ENCODE data around the gene ZNF215. TPM values are rescaled to one million over a fixed set of nuclear protein-coding genes. Genes with fewer than 3 reads are reported as not detected.
"Not testable (repeated sequence)": the region's sequence is repeated elsewhere in the genome, so short reads cannot be mapped to it uniquely, and the experiment has no call there.

The ZNF215 gene
- 1 to 10 TPM; 4.2 to 4.5 TPM for total RNA-seq
- 2.7 TPM for polyA plus RNA-seq (ENCODE audit: insufficient read depth, low read depth, low replicate concordance)
- long read RNA-seq, donor 1: 0 reads
- long read RNA-seq, donor 2: 0 reads

DNA sequence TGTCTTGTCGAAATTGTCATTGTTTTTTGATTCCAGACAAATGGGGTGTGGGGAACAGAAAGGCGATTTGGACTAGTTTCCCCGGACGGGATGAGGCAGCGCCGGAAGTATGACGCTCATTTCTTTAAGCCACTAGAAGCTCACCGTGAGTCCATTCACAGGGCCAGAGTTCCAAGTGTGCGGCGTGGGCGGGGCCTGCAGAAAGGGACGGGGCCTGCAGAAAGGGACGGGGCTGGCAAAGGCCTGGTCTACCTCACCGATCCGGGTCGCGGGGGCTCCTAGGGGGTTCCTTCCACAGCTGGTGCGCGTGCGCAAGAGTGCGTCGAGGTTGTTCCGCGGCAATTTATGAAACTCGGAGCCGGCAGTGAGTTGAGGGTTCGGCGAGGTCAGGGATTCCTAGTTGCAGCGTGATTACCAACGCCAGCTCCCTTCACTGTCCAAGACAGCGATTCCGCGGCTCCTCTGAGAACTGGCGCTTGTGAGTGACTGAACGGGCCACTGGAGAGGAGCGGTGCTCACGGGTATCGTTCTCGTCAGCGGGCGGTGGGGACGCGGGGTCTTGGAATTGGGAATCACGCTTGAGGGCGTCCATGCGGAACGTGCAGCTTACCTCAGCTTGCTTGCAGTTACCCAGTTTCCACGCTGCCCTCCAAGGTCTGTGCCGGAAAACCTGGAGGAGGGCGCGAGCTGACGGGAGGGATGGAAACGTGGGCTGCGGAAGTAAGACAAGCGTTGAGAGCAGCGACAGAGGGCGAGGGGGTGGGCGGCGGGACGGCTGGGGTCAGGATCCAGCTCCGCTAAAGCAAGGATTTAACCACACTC lies at the start of gene ZNF215:
Gene ZNF215, plus strand, starts transcription at position 219 of the 822 bp plus-strand sequence. CDS start 5,847 bp downstream, outside the sequence.
- H3K27me3 ChIP-seq: no peaks in the 10 kb centered on the region
- H3K36me3 ChIP-seq (ENCODE audit: low read depth, missing control alignments): no peaks in the 10 kb centered on the region
- no peaks in the 10 kb centered on the region for H3K9me3 ChIP-seq
- no peak for TF ChIP-seq POLR2A (IDR thresholded peaks at IDR 0.05)
- TF ChIP-seq, protein P1, sequence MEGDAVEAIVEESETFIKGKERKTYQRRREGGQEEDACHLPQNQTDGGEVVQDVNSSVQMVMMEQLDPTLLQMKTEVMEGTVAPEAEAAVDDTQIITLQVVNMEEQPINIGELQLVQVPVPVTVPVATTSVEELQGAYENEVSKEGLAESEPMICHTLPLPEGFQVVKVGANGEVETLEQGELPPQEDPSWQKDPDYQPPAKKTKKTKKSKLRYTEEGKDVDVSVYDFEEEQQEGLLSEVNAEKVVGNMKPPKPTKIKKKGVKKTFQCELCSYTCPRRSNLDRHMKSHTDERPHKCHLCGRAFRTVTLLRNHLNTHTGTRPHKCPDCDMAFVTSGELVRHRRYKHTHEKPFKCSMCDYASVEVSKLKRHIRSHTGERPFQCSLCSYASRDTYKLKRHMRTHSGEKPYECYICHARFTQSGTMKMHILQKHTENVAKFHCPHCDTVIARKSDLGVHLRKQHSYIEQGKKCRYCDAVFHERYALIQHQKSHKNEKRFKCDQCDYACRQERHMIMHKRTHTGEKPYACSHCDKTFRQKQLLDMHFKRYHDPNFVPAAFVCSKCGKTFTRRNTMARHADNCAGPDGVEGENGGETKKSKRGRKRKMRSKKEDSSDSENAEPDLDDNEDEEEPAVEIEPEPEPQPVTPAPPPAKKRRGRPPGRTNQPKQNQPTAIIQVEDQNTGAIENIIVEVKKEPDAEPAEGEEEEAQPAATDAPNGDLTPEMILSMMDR (IDR thresholded peaks at IDR 0.05): no peak
- intact Hi-C loops (cut with DNase I; ENCODE audit: low total_unique reads): no loop called here
- no peaks in the 10 kb centered on the region for H3K4me1 ChIP-seq
- peak within 1 kb of the TSS; percentile 5 to 50 for H3K27ac ChIP-seq
- H3K4me3 ChIP-seq: peak within 1 kb of the TSS; percentile 57 to 63
- peak; percentile 82 for DNase-seq
- 1 to 2% methylated on average over 34 to 52 of the region's 61 CpGs for whole genome bisulfite sequencing, 2 donors

DNA sequence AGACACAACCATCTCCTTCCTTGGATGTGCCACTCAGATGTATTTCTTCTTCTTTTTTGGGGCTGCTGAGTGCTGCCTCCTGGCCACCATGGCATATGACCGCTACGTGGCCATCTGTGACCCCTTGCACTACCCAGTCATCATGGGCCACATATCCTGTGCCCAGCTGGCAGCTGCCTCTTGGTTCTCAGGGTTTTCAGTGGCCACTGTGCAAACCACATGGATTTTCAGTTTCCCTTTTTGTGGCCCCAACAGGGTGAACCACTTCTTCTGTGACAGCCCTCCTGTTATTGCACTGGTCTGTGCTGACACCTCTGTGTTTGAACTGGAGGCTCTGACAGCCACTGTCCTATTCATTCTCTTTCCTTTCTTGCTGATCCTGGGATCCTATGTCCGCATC lies 49.3 kb upstream of the ZNF215 start:
- DNase-seq: no peak
- no peak overlapping the region for H3K4me3 ChIP-seq
- WGBS, 2 donors: 91 to 97% methylated on average over 3 of the region's 3 CpGs
- intact Hi-C loops (cut with DNase I; ENCODE audit: low total_unique reads): no loop called here
- no peaks in the 10 kb centered on the region for H3K9me3 ChIP-seq
- H3K27me3 ChIP-seq: no peaks in the 10 kb centered on the region
- no peaks in the 10 kb centered on the region for H3K4me1 ChIP-seq
- H3K36me3 ChIP-seq (ENCODE audit: low read depth, missing control alignments): no peaks in the 10 kb centered on the region
- TF ChIP-seq, protein P1 (IDR thresholded peaks at IDR 0.05): no peak
- no peak for TF ChIP-seq POLR2A (IDR thresholded peaks at IDR 0.05)
- H3K27ac ChIP-seq: no peak overlapping the region

DNA sequence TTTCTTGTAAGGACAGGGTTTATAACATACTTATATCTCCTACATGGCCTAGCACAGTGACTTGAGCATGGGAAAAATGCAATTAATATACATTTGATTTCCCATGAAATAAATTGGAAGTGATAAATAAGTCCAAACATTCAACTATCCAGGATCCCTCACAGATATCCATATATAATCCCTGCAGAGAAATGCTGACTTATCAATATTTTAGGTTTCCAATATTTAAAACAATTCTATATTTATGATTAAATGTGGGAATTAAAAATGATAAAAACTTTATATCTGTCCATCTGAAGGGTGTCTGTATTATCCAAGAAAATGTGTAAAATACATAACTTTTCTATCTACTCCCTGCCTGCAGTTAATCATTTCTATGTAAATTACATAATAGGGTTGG lies 43.5 kb upstream of the ZNF215 start:
- no peak for DNase-seq
- Histone ChIP-seq H3K36me3 (ENCODE audit: low read depth, missing control alignments) (no peaks in the 10 kb centered on the region), H3K27me3 (no peaks in the 10 kb centered on the region), H3K27ac (no peak overlapping the region), H3K9me3 (no peaks in the 10 kb centered on the region), H3K4me3 (no peak overlapping the region), H3K4me1 (no peaks in the 10 kb centered on the region)
- intact Hi-C loops (cut with DNase I; ENCODE audit: low total_unique reads): no loop called here
- TF ChIP-seq, protein P1 (IDR thresholded peaks at IDR 0.05): no peak
- no peak for TF ChIP-seq POLR2A (IDR thresholded peaks at IDR 0.05)

DNA sequence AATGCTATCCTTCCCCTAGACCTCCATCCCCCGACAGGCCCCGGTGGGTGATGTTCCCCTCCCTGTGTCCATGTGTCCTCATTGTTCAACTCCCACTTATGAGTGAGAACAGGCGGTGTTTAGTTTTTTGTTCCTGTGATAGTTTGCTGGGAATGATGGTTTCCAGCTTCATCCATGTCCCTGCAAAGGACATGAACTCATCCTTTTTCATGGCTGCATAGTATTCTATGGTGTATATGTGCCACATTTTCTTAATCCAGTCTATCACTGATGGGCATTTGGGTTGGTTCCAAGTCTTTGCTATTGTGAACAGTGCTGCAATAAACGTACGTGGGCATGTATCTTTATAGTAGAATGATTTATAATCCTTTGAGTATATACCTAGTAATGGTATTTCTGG lies 38.5 kb upstream of the ZNF215 start:
- H3K9me3 ChIP-seq; H3K4me1 ChIP-seq; DNase-seq; H3K36me3 ChIP-seq (ENCODE audit: low read depth, missing control alignments); H3K4me3 ChIP-seq; H3K27me3 ChIP-seq; H3K27ac ChIP-seq; intact Hi-C loops (cut with DNase I; ENCODE audit: low total_unique reads): not testable (repeated sequence)
- 93 to 95% methylated on average over 5 of the region's 5 CpGs for WGBS, 2 donors

DNA sequence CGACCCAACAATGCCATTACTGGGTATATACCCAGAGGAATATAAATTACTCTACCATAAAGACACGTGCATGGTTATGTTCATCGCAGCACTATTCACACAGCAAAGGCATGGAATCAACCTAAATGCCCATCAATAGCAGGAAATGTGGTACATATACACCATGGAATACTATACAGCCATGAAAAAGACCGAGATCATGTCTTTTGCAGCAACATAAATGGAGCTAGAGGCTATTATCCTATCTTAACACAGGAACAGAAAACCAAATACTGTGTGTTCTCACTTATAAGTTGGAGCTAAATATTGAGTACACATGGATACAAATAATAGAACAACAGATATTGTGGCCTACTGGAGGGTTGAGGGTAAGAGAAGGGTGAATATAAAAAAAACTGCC lies 37.4 kb upstream of the ZNF215 start:
- TF ChIP-seq, protein P1 (IDR thresholded peaks at IDR 0.05): no peak
- TF ChIP-seq POLR2A (IDR thresholded peaks at IDR 0.05): no peak
- no peak for DNase-seq
- Histone ChIP-seq H3K27me3 (no peaks in the 10 kb centered on the region), H3K27ac (no peak overlapping the region), H3K4me1 (no peaks in the 10 kb centered on the region), H3K36me3 (ENCODE audit: low read depth, missing control alignments) (no peaks in the 10 kb centered on the region), H3K4me3 (no peak overlapping the region), H3K9me3 (no peaks in the 10 kb centered on the region)
- intact Hi-C loops (cut with DNase I; ENCODE audit: low total_unique reads): no loop called here
- 93 to 98% methylated on average over 4 of the region's 4 CpGs for WGBS, 2 donors
